GM12892 (cell line): ENCODE results near the gene SPATC1L.

Source experiments
- POLR2A ChIP-seq: IDR thresholded peaks from 2 replicates; pipeline ENCODE4 v1.6.1; 2011; ENCODE audit warnings: low read depth, low read length, control low read depth
- POLR2AphosphoS5 ChIP-seq: IDR thresholded peaks from 2 replicates; pipeline ENCODE4 v1.6.1; 2011; ENCODE audit warnings: low read depth, low read length, control low read depth
- TAF1 ChIP-seq: IDR thresholded peaks from 2 replicates; pipeline ENCODE4 v1.6.1; 2011; ENCODE audit warnings: low read depth, mild to moderate bottlenecking, control low read depth, low read length, borderline replicate concordance

DNA sequence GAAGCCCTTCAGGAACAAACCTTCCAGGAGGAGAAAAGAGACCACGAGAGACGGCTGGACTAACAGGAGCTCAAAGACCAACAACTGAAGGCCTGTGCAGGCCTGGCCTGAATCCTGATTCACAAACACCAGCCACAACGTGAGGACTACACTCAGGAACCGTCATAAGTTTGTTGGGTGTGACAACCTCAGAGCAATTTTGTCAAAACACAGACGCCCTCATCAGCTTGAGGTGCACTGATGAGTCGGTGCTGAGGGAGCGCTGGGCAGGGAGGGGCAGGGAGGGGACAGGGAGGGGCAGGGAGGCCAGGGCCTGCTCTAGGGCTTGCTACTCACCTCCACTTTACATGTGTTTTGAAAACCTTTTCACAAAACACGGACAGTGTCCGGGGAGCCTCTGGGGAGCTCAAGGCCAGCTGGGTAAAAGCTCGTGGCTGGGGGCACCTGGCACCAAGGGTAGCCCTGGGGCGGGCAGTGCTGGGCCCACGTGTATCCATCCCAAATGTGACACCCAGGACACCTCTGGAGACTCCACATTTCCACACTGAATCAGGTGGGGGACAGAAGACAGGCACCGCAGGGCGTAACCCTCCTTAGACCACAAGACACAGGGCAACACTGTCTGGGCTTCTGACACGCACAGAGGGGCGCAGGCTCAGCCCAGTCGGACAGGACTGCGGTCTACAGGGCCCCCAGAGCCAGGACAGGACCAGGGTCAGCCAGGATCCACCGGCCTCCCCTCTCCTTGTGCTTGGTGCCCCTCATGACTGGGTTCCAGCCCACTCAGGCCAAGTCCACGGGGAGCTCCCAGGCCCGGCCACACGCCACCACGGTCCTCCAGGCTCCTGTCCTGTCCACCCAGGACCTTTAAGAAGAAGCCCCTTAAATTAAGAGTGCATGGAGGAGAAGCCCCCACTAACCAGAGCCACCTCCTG lies 27.8 kb upstream of the SPATC1L start:
- TF ChIP-seq POLR2A (no peak), TAF1 (no peak), POLR2AphosphoS5 (no peak)
